ENCODE measurements around the gene FAM20C.
"Not testable (repeated sequence)": the region's sequence is repeated elsewhere in the genome, so short reads cannot be mapped to it uniquely, and the experiment has no call there.

FAM20C gene

DNA sequence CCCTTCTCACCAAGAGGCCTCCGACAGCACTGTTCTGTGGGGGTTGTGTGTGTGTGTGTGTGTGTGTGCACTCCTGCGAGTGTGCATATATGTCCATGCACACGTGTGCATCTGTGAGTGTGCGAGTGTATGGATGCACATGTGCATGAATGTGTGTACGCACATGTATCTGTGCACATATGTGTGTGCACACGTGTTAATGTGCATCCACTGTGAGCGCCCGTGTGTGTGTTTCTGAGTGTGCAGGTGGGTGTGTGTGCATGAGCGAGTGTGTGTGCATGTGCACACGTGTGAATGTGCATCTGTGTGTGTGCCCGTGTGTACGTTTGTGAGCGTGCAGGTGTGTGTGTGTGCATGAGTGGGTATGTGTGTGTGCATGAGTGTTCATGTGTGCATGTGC, 49.1 kb downstream of the FAM20C start:
- no peaks in the 10 kb centered on the region for H3K27me3 ChIP-seq (ENCODE audit: control insufficient read depth, insufficient read depth, low read length)
- no peak overlapping the region for H3K9ac ChIP-seq (ENCODE audit: low read length)
- no peaks in the 10 kb centered on the region for H3K36me3 ChIP-seq (ENCODE audit: control insufficient read depth, insufficient read depth, low read length)
- peaks cover 9% of the 10 kb centered on the region for H3K4me1 ChIP-seq (ENCODE audit: control insufficient read depth, insufficient read depth, low read length)
- H3K9me3 ChIP-seq (ENCODE audit: control insufficient read depth, low read length): no peaks in the 10 kb centered on the region
- no peak overlapping the region for H3K4me3 ChIP-seq (ENCODE audit: low read length)

DNA sequence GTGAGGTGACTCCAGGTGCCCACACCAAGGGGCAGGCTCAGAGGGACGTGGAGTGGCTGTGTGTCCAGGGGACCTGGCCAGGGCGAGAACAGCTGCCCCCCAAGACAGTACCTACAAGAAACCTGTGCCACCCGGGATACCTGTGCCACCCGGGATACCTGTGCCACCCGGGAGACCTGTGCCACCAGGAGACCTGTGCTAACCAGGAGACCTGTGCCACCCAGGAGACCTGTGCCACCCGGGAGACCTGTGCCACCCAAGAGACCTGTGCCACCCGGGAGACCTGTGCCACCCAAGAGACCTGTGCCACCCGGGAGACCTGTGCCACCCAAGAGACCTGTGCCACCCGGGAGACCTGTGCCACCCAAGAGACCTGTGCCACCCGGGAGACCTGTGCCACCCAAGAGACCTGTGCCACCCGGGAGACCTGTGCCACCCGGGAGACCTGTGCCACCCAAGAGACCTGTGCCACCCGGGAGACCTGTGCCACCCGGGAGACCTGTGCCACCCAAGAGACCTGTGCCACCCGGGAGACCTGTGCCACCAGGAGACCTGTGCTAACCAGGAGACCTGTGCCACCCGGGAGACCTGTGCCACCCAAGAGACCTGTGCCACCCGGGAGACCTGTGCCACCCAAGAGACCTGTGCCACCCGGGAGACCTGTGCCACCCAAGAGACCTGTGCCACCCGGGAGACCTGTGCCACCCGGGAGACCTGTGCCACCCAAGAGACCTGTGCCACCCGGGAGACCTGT, 50.6 kb downstream of the FAM20C start:
- H3K36me3 ChIP-seq (ENCODE audit: control insufficient read depth, insufficient read depth, low read length); H3K4me3 ChIP-seq (ENCODE audit: low read length); H3K9me3 ChIP-seq (ENCODE audit: control insufficient read depth, low read length); H3K4me1 ChIP-seq (ENCODE audit: control insufficient read depth, insufficient read depth, low read length); H3K27me3 ChIP-seq (ENCODE audit: control insufficient read depth, insufficient read depth, low read length); H3K9ac ChIP-seq (ENCODE audit: low read length): not testable (repeated sequence)

DNA sequence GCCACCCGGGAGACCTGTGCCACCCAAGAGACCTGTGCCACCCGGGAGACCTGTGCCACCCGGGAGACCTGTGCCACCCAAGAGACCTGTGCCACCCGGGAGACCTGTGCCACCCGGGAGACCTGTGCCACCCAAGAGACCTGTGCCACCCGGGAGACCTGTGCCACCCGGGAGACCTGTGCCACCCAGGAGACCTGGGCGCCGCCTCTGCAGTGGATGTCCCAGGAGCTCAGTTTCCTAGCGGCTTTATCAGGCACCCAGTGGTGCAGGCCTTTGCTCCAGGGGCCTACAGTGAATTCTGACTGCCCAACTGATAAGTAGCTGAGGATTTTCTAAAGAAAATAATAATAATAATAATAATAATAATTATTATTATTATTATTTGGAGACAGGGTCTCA, 51.2 kb downstream of the FAM20C start:
- not testable (repeated sequence) for H3K9me3 ChIP-seq (ENCODE audit: control insufficient read depth, low read length)

DNA sequence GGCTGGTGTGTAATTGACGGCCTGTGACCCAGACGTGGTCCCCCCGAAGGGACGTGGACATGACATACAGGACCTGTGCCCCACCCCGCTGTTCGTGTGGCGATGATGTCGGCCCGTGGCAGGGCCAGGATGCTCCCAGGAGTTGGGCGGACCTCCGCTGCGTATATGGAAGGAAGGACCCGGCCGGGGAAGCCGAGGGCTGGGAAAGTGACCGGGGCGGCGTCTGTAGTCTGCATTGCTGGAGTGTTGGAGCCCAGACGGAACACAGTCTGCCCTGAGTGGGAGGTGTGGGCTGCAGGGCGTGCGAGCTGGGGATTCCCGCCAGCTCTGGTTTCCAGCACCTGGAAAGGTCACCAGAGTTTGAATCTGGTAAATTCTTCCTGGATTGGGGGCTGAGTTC, 52.6 kb downstream of the FAM20C start:
- Histone ChIP-seq H3K36me3 (ENCODE audit: control insufficient read depth, insufficient read depth, low read length) (no peaks in the 10 kb centered on the region), H3K27me3 (ENCODE audit: control insufficient read depth, insufficient read depth, low read length) (no peaks in the 10 kb centered on the region), H3K9ac (ENCODE audit: low read length) (no peak overlapping the region), H3K4me1 (ENCODE audit: control insufficient read depth, insufficient read depth, low read length) (peaks cover 9% of the 10 kb centered on the region), H3K4me3 (ENCODE audit: low read length) (no peak overlapping the region), H3K9me3 (ENCODE audit: control insufficient read depth, low read length) (no peaks in the 10 kb centered on the region)

More for the DNA sequence above, 51.2 kb downstream of the FAM20C start:
- H3K9ac ChIP-seq (ENCODE audit: low read length); H3K36me3 ChIP-seq (ENCODE audit: control insufficient read depth, insufficient read depth, low read length); H3K4me1 ChIP-seq (ENCODE audit: control insufficient read depth, insufficient read depth, low read length); H3K27me3 ChIP-seq (ENCODE audit: control insufficient read depth, insufficient read depth, low read length); H3K4me3 ChIP-seq (ENCODE audit: low read length): not testable (repeated sequence)

DNA sequence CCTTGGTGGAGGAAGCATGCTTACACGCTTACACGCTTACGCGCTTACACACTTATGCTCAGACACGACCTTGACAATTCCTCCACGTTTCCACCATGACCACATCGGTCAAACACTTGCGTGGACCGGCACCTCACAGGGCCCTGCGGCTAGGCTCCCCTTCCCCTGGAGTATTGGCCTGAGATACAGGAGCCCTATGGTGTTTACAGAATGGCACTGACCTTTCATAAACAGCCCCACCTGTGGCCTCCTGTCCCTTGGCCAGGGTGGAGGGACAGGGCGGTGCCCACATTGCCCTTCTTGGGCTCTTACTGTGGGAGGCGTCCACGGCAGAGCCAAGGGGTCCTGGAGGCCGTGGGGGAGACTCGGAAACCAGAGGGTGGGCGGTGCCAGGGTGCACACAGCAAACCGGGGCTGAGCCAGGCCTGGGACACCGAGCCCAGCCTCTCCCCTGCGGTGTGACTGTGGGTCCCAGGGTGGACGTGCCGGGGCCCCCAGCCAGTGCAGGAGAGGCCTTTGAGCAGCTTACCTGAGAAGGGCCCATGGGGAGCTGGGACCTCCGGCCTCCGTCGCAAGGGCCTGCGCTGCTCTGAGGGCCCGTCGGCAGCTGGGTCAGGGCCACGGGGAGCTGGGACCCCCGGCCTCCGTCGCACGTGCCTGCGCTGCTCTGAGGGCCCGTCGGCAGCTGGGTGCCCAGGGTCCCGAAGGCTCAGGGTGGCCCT, 53.4 kb downstream of the FAM20C start:
- Histone ChIP-seq H3K9me3 (ENCODE audit: control insufficient read depth, low read length) (no peaks in the 10 kb centered on the region), H3K27me3 (ENCODE audit: control insufficient read depth, insufficient read depth, low read length) (no peaks in the 10 kb centered on the region), H3K9ac (ENCODE audit: low read length) (no peak overlapping the region), H3K4me1 (ENCODE audit: control insufficient read depth, insufficient read depth, low read length) (peaks cover 7% of the 10 kb centered on the region), H3K4me3 (ENCODE audit: low read length) (no peak overlapping the region), H3K36me3 (ENCODE audit: control insufficient read depth, insufficient read depth, low read length) (no peaks in the 10 kb centered on the region)

DNA sequence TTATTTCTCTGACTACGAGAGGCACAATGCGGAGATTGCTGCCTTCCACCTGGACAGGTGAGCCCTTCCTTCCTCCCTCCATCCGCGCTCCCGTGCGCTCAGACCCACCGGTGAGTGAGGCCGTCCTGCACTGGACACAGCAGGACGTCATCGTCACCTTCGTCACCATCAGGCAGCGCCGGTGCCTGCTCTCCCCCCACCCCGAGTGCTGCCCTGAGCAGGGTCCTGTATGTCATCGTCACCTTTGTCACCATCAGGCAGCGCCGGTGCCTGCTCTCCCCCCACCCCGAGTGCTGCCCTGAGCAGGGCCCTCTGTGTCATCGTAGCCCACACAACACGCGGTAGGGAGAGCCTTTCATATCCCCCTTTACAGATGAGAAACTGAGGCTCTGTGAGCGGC, 54.1 kb downstream of the FAM20C start:
- Histone ChIP-seq H3K9ac (ENCODE audit: low read length) (no peak overlapping the region), H3K4me3 (ENCODE audit: low read length) (no peak overlapping the region), H3K9me3 (ENCODE audit: control insufficient read depth, low read length) (no peaks in the 10 kb centered on the region), H3K27me3 (ENCODE audit: control insufficient read depth, insufficient read depth, low read length) (no peaks in the 10 kb centered on the region), H3K4me1 (ENCODE audit: control insufficient read depth, insufficient read depth, low read length) (peaks cover 5% of the 10 kb centered on the region), H3K36me3 (ENCODE audit: control insufficient read depth, insufficient read depth, low read length) (no peaks in the 10 kb centered on the region)

DNA sequence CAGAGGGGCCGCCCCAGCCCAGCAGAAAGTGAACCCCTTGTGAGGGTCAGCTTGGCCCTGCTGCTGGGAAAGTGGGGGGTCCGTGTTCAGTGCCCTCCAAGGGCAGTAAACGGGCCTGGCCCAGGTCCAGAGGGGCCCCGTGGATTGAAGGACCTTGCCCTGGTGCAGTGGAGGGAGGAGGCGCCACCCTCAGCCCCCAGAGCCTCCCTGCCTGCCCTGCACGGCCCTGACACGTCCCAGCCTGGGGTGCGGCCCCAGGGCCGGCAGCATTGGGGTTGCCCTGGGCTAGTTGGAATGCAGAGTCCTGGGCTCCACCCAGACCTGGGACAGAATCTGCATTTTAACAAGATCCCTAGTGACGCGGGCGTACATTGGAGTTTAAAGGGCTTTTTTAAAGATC, 54.8 kb downstream of the FAM20C start:
- peaks cover 3% of the 10 kb centered on the region for H3K36me3 ChIP-seq (ENCODE audit: control insufficient read depth, insufficient read depth, low read length)
- no peak overlapping the region for H3K9ac ChIP-seq (ENCODE audit: low read length)
- H3K27me3 ChIP-seq (ENCODE audit: control insufficient read depth, insufficient read depth, low read length): no peaks in the 10 kb centered on the region
- H3K4me3 ChIP-seq (ENCODE audit: low read length): no peak overlapping the region
- peaks cover 5% of the 10 kb centered on the region for H3K4me1 ChIP-seq (ENCODE audit: control insufficient read depth, insufficient read depth, low read length)
- no peaks in the 10 kb centered on the region for H3K9me3 ChIP-seq (ENCODE audit: control insufficient read depth, low read length)

DNA sequence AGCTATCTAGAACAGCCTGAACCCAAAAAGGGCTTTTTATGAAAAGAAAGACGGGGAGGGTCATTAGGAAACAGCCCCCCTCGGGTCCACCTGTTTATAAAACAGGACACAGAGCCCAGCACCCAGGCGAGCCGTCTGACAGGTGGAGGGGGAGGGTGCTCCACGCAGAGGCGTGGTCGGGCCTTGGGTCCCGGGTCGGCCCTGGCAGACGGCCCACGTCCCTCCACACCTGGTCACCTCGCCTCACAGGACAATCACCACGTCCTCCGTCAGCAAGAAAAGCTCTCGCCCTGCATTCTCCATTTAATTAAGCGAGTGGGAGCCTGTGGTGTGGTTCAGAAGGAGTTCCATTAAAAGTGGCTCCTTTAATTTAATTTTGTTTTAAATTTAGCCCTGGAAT, 55.3 kb downstream of the FAM20C start:
- no peak overlapping the region for H3K4me3 ChIP-seq (ENCODE audit: low read length)
- peaks cover 7% of the 10 kb centered on the region for H3K36me3 ChIP-seq (ENCODE audit: control insufficient read depth, insufficient read depth, low read length)
- no peaks in the 10 kb centered on the region for H3K9me3 ChIP-seq (ENCODE audit: control insufficient read depth, low read length)
- H3K27me3 ChIP-seq (ENCODE audit: control insufficient read depth, insufficient read depth, low read length): no peaks in the 10 kb centered on the region
- no peak overlapping the region for H3K9ac ChIP-seq (ENCODE audit: low read length)
- peaks cover 5% of the 10 kb centered on the region for H3K4me1 ChIP-seq (ENCODE audit: control insufficient read depth, insufficient read depth, low read length)

DNA sequence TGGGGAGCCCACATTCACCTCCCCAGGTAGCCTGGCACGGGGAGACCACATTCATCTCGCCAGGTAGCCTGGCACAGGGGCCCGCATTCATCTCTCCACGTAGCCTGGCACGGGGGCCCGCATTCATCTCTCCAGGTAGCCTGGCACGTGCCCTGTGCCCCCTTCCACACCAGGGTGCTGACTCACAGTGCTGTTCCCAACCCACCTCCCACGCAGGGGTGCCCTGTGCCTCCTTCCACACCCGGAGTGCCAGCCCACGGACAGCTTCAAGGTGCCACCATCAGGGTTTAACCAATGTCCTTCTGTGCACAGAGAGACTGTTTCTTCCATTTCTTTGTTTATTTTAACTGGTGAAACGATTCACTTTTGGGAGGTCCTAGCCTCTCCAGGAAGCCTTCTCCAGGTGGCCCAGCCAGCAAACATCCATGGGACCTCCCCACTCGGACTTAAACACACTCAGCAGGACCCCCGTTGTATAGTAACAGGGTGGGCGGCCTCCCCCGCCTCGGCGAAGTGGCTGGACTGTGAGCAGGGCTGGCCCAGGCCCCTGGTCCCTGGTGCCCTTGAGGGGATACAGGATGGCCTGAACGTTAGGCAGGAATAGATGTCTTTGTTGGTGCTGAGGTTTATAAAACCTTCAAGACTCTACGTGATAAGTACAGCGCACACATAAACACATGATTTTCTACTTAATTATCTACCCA, 56.5 kb downstream of the FAM20C start:
- peaks cover 8% of the 10 kb centered on the region for H3K36me3 ChIP-seq (ENCODE audit: control insufficient read depth, insufficient read depth, low read length)
- H3K9me3 ChIP-seq (ENCODE audit: control insufficient read depth, low read length): no peaks in the 10 kb centered on the region
- H3K4me3 ChIP-seq (ENCODE audit: low read length): no peak overlapping the region
- no peaks in the 10 kb centered on the region for H3K27me3 ChIP-seq (ENCODE audit: control insufficient read depth, insufficient read depth, low read length)
- H3K4me1 ChIP-seq (ENCODE audit: control insufficient read depth, insufficient read depth, low read length): peaks cover 5% of the 10 kb centered on the region
- no peak overlapping the region for H3K9ac ChIP-seq (ENCODE audit: low read length)

DNA sequence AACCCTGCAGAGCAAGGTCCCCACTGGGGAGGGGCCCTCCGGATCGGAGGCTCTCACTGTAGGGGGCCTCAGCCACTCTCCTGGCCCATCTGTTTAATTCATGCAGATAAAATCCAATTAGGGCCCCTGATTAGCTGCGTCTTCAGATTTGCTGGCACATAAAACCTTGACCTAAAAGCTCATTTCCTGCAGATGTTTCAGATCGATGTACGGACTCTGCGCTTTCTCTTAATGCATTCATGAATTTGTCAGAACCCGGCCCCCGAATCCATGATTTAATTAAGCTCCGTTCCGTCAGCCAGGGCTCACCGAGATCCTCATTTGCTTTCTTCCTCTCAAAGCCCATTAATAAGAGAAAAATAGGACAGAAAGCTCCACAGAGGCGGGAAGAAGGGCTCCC, 57.6 kb downstream of the FAM20C start:
- Histone ChIP-seq H3K9me3 (ENCODE audit: control insufficient read depth, low read length) (no peaks in the 10 kb centered on the region), H3K9ac (ENCODE audit: low read length) (no peak overlapping the region), H3K4me1 (ENCODE audit: control insufficient read depth, insufficient read depth, low read length) (peaks cover 5% of the 10 kb centered on the region), H3K4me3 (ENCODE audit: low read length) (no peak overlapping the region), H3K27me3 (ENCODE audit: control insufficient read depth, insufficient read depth, low read length) (no peaks in the 10 kb centered on the region), H3K36me3 (ENCODE audit: control insufficient read depth, insufficient read depth, low read length) (peaks cover 8% of the 10 kb centered on the region)

DNA sequence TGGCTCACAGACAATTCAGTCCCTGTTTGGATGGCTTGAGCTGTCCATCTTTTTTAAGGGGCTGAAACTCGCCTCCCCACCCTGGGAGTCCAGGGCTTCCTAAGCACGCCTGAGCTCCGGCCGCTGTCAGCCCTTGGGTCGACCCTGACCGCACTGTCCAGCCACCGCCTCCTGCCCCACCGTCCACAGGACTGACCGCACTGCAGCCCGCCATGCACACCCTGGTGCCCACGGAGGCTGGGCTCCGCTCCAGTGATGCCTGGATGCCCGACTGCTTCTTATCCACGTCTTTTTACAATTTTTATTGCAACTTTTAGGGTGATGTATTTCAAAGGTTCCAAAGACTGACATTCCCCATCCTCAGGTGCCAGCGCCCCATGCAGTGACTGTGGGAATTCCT, 58.2 kb downstream of the FAM20C start:
- no peaks in the 10 kb centered on the region for H3K27me3 ChIP-seq (ENCODE audit: control insufficient read depth, insufficient read depth, low read length)
- no peaks in the 10 kb centered on the region for H3K9me3 ChIP-seq (ENCODE audit: control insufficient read depth, low read length)
- peaks cover 8% of the 10 kb centered on the region for H3K36me3 ChIP-seq (ENCODE audit: control insufficient read depth, insufficient read depth, low read length)
- H3K9ac ChIP-seq (ENCODE audit: low read length): no peak overlapping the region
- no peak overlapping the region for H3K4me3 ChIP-seq (ENCODE audit: low read length)
- H3K4me1 ChIP-seq (ENCODE audit: control insufficient read depth, insufficient read depth, low read length): peaks cover 1% of the 10 kb centered on the region

DNA sequence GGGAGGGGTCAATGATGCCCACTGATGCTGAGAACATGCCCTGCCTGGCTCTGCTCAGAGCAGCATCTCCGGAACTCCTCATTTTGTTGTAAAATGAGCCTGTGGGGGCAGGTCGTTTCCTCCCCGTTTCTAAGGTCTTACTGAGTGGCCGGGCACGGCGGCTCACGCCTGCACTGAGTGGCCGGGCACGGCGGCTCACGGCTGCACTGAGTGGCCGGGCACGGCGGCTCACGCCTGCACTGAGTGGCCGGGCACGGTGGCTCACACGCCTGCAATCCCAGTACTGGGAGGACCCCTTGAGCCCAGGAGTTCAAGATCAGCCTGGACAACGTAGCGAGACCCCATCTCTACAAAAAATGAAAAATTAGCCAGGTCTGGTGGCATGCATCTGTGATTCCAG, 58.6 kb downstream of the FAM20C start:
- no peaks in the 10 kb centered on the region for H3K4me1 ChIP-seq (ENCODE audit: control insufficient read depth, insufficient read depth, low read length)
- peaks cover 8% of the 10 kb centered on the region for H3K36me3 ChIP-seq (ENCODE audit: control insufficient read depth, insufficient read depth, low read length)

More for the DNA sequence above, 58.6 kb downstream of the FAM20C start:
- Histone ChIP-seq H3K4me3 (ENCODE audit: low read length) (no peak overlapping the region), H3K9me3 (ENCODE audit: control insufficient read depth, low read length) (no peaks in the 10 kb centered on the region), H3K27me3 (ENCODE audit: control insufficient read depth, insufficient read depth, low read length) (no peaks in the 10 kb centered on the region), H3K9ac (ENCODE audit: low read length) (no peak overlapping the region)

All from mucosa of stomach (tissue), 1 donor.